CD4-positive, CD25-positive, alpha-beta regulatory T cell (primary cell): Measurements from ENCODE around the gene PHC2. TPM values are rescaled to one million over a fixed set of nuclear protein-coding genes. Genes with fewer than 3 reads are reported as not detected.

Experiments
- ATAC-seq, 2 donors: fragments of 150-1000 bp; cut with Tn5 transposase; one replicate each; pipeline ENCODE4 v1.10.0; 2021; ENCODE audit warnings: low read depth in 2 of 2, moderate number of reproducible peaks in 2 of 2, moderate library complexity in 1 of 2
- DNase-seq, 3 donors: peaks; one replicate each; pipeline versions ENCODE4 v3.0.0 to v3.0.0-alpha.2; 2012 to 2022; ENCODE audit warnings: mixed read lengths in 1 of 3
- H3K27ac ChIP-seq: one replicate; pipeline ENCODE4 v1.7.0; 2013; ENCODE audit warnings: mild to moderate bottlenecking, low read length; ENCODE audit not compliant: insufficient read depth, poor library complexity, severe bottlenecking
- H3K27me3 ChIP-seq: one replicate; pipeline ENCODE4 v1.7.0; 2013; ENCODE audit warnings: low read length; ENCODE audit not compliant: control insufficient read depth, insufficient read depth
- H3K36me3 ChIP-seq: one replicate; pipeline ENCODE4 v1.7.0; 2013; ENCODE audit warnings: mild to moderate bottlenecking, low read length, moderate library complexity; ENCODE audit not compliant: control insufficient read depth, insufficient read depth
- H3K4me1 ChIP-seq: 2 replicates; pipeline ENCODE4 v1.7.0; 2013; ENCODE audit warnings: mild to moderate bottlenecking, low read length; ENCODE audit not compliant: insufficient read depth, control insufficient read depth, poor library complexity, severe bottlenecking
- H3K4me3 ChIP-seq: one replicate; pipeline ENCODE4 v1.7.0; 2013; ENCODE audit warnings: low read depth, mild to moderate bottlenecking, low read length, moderate library complexity
- H3K9me3 ChIP-seq, 2 experiments: 1 replicate in 1 of 2; 2 replicates in 1 of 2; pipeline ENCODE4 v1.7.0; 2013; ENCODE audit warnings: low read length in 2 of 2, mild to moderate bottlenecking in 1 of 2, moderate library complexity in 1 of 2; ENCODE audit not compliant: control insufficient read depth in 2 of 2
- H3K27ac Mint-ChIP-seq, 3 donors: one replicate each; pipeline ENCODE4 v1.8.0; 2020 to 2022; ENCODE audit warnings: mild to moderate bottlenecking in 3 of 3, mixed read lengths in 3 of 3, moderate library complexity in 2 of 3
- H3K27me3 Mint-ChIP-seq: one replicate; pipeline ENCODE4 v1.8.0; 2022; ENCODE audit warnings: mild to moderate bottlenecking, mixed read lengths
- H3K36me3 Mint-ChIP-seq: one replicate; pipeline ENCODE4 v1.8.0; 2020; ENCODE audit warnings: mixed read lengths
- H3K4me1 Mint-ChIP-seq, 4 donors: one replicate each; pipeline ENCODE4 v1.8.0; 2020 to 2022; ENCODE audit warnings: mixed read lengths in 4 of 4, mild to moderate bottlenecking in 1 of 4
- H3K4me3 Mint-ChIP-seq, 4 donors: one replicate each; pipeline ENCODE4 v1.8.0; 2020 to 2022; ENCODE audit warnings: mild to moderate bottlenecking in 4 of 4, mixed read lengths in 4 of 4, moderate library complexity in 3 of 4
- H3K9me3 Mint-ChIP-seq, 7 donors: one replicate each; pipeline ENCODE4 v1.8.0; 2020 to 2022; ENCODE audit warnings: mixed read lengths in 7 of 7, mild to moderate bottlenecking in 3 of 7, moderate library complexity in 2 of 7
- polyA plus RNA-seq, 4 donors: library from polyadenylated mRNA; unstranded; fragments of 300-500 nt; fragmentation: Illumina TruSeq; gene quantifications; one replicate each; pipeline ENCODE4 v1.2.3, GENCODE V29; 2021
- total RNA-seq: library from RNA; stranded (reverse); gene quantifications from one replicate; pipeline ENCODE4 v1.2.3, GENCODE V29; 2022

The PHC2 gene
- total and polyA plus RNA-seq, 5 donors from 2014 or later: 9.7 to 34.8 (median 20.7) TPM

- Histone ChIP-seq H3K4me1 (no peaks in the 10 kb centered on the region), H3K4me3 (no peak within 1 kb of the TSS), H3K9me3 (no peaks in the 10 kb centered on the region), H3K36me3 (peaks cover 22% of the 10 kb centered on the region), H3K27ac (no peak within 1 kb of the TSS), H3K27me3 (no peaks in the 10 kb centered on the region)
- peaks cover 0 to 1% (median 0%) of the 10 kb centered on the region in 7 donors for H3K9me3 Mint-ChIP-seq
- no peak within 1 kb of the TSS for H3K4me3 Mint-ChIP-seq
- no peaks in the 10 kb centered on the region for H3K4me1 Mint-ChIP-seq
- ATAC-seq: no peak
- no peak for DNase-seq
- H3K27me3 Mint-ChIP-seq: no peaks in the 10 kb centered on the region
- H3K36me3 Mint-ChIP-seq: peaks cover 17% of the 10 kb centered on the region
- peak within 1 kb of the TSS in 2 of 3 donors; percentile 41 to 46 for H3K27ac Mint-ChIP-seq
Measured at GRCh38 chr1:33320619-33321165, 110.2 kb downstream of the PHC2 start, which contains the start of gene A3GALT2. TSS of gene A3GALT2 (minus strand) at chr1:33321098. CDS start at chr1:33321098, 0 bp downstream.

GRCh38 chr1:33319949-33320618 lies 110.8 kb downstream of the PHC2 start:
- Histone ChIP-seq H3K27me3 (no peaks in the 10 kb centered on the region), H3K4me3 (no peak overlapping the region), H3K4me1 (no peaks in the 10 kb centered on the region), H3K36me3 (peaks cover 16% of the 10 kb centered on the region), H3K27ac (no peak overlapping the region), H3K9me3 (no peaks in the 10 kb centered on the region)
- H3K4me3 Mint-ChIP-seq: no peak overlapping the region
- peak overlapping the region in 1 of 3 donors; percentile 46 for H3K27ac Mint-ChIP-seq
- DNase-seq: no peak
- ATAC-seq: no peak
- no peaks in the 10 kb centered on the region for H3K27me3 Mint-ChIP-seq
- peaks cover 12% of the 10 kb centered on the region for H3K36me3 Mint-ChIP-seq
- H3K4me1 Mint-ChIP-seq: no peaks in the 10 kb centered on the region
- H3K9me3 Mint-ChIP-seq: peaks cover 0 to 1% (median 0%) of the 10 kb centered on the region in 7 donors

- Mint-ChIP-seq H3K36me3 (peaks cover 8% of the 10 kb centered on the region), H3K27ac (no peak overlapping the region), H3K4me1 (no peaks in the 10 kb centered on the region), H3K9me3 (peaks cover 0 to 1% (median 0%) of the 10 kb centered on the region in 7 donors), H3K4me3 (no peak overlapping the region), H3K27me3 (peaks cover 5% of the 10 kb centered on the region)
- no peak for DNase-seq
- Histone ChIP-seq H3K36me3 (peaks cover 9% of the 10 kb centered on the region), H3K27me3 (no peaks in the 10 kb centered on the region), H3K4me3 (no peak overlapping the region), H3K4me1 (no peaks in the 10 kb centered on the region), H3K9me3 (no peaks in the 10 kb centered on the region), H3K27ac (no peak overlapping the region)
- no peak for ATAC-seq
Measured at GRCh38 chr1:33319186-33319948, 111.5 kb downstream of the PHC2 start.

GRCh38 chr1:33317946-33318345 lies 112.9 kb downstream of the PHC2 start:
- H3K27ac ChIP-seq: no peak overlapping the region
- H3K27ac Mint-ChIP-seq: no peak overlapping the region
- H3K27me3 Mint-ChIP-seq: peaks cover 9% of the 10 kb centered on the region
- no peak overlapping the region for H3K4me3 Mint-ChIP-seq
- H3K4me3 ChIP-seq: no peak overlapping the region
- no peaks in the 10 kb centered on the region for H3K36me3 ChIP-seq
- H3K9me3 ChIP-seq: no peaks in the 10 kb centered on the region
- DNase-seq: no peak
- H3K9me3 Mint-ChIP-seq: peaks cover 0 to 1% (median 0%) of the 10 kb centered on the region in 7 donors
- H3K27me3 ChIP-seq: no peaks in the 10 kb centered on the region
- ATAC-seq: no peak
- H3K4me1 Mint-ChIP-seq: no peaks in the 10 kb centered on the region
- H3K36me3 Mint-ChIP-seq: peaks cover 2% of the 10 kb centered on the region
- H3K4me1 ChIP-seq: no peaks in the 10 kb centered on the region

GRCh38 chr1:33317354-33317753 lies 113.5 kb downstream of the PHC2 start:
- H3K9me3 ChIP-seq: no peaks in the 10 kb centered on the region
- Mint-ChIP-seq H3K4me1 (no peaks in the 10 kb centered on the region), H3K27me3 (peaks cover 12% of the 10 kb centered on the region), H3K36me3 (no peaks in the 10 kb centered on the region), H3K27ac (no peak overlapping the region), H3K4me3 (no peak overlapping the region), H3K9me3 (peaks cover 0 to 1% (median 0%) of the 10 kb centered on the region in 7 donors)
- no peaks in the 10 kb centered on the region for H3K27me3 ChIP-seq
- no peak for DNase-seq
- no peak overlapping the region for H3K27ac ChIP-seq
- ATAC-seq: no peak
- H3K4me1 ChIP-seq: no peaks in the 10 kb centered on the region
- H3K36me3 ChIP-seq: no peaks in the 10 kb centered on the region
- no peak overlapping the region for H3K4me3 ChIP-seq

- Histone ChIP-seq H3K36me3 (no peaks in the 10 kb centered on the region), H3K4me1 (no peaks in the 10 kb centered on the region), H3K9me3 (no peaks in the 10 kb centered on the region), H3K27me3 (no peaks in the 10 kb centered on the region), H3K4me3 (no peak overlapping the region), H3K27ac (no peak overlapping the region)
- Mint-ChIP-seq H3K27me3 (peaks cover 12% of the 10 kb centered on the region), H3K9me3 (peaks cover 0 to 1% (median 0%) of the 10 kb centered on the region in 7 donors), H3K27ac (peak overlapping the region in 1 of 3 donors; percentile 43), H3K4me1 (no peaks in the 10 kb centered on the region), H3K36me3 (no peaks in the 10 kb centered on the region), H3K4me3 (no peak overlapping the region)
- no peak for ATAC-seq
- DNase-seq: no peak
Measured at GRCh38 chr1:33316601-33317000, 114.3 kb downstream of the PHC2 start.

- H3K4me3 Mint-ChIP-seq: no peak overlapping the region
- no peak overlapping the region for H3K27ac Mint-ChIP-seq
Measured at GRCh38 chr1:33314416-33314815, 116.5 kb downstream of the PHC2 start.

More at GRCh38 chr1:33314416-33314815, 116.5 kb downstream of the PHC2 start:
- Mint-ChIP-seq H3K4me1 (no peaks in the 10 kb centered on the region), H3K27me3 (peaks cover 12% of the 10 kb centered on the region), H3K36me3 (no peaks in the 10 kb centered on the region), H3K9me3 (peaks cover 0 to 1% (median 0%) of the 10 kb centered on the region in 7 donors)
- Histone ChIP-seq H3K4me1 (no peaks in the 10 kb centered on the region), H3K27ac (no peak overlapping the region), H3K4me3 (no peak overlapping the region), H3K36me3 (no peaks in the 10 kb centered on the region), H3K9me3 (no peaks in the 10 kb centered on the region), H3K27me3 (no peaks in the 10 kb centered on the region)
- DNase-seq (no peak), ATAC-seq (no peak)
